ENCODE measurements around the gene MAP3K8.

The MAP3K8 gene

DNA sequence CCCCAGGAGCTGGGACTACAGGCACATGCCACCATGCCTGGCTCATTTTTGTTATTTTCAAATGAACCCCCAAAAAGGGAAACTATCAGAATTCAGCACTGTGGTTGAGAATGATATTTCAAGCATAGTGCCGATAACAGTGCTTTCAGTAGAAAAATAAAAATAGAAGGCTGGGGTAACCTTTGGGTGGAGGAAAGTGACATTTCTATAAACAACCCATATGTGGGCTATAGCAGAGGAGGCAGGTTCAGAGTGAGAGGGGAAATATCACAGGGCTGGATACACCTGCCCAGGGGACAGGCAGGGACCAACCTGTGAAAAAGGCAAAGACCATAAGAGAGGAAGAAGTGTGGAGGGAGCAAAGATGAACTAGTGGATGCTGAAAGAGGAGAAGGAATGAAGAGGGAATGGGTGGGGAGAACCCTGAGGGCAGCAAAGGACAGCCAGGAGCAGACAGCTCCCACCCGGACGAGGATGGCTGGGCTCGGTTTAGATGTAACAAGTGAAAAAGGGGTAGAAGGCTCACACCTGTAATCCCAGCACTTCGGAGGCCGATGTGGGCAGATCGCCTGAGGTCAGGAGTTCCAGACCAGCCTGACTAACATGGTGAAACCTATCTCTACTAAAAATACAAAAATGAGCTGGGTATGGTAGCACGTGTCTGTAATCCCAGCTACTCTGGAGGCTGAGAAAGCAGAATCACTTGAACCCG is 56.5 kb downstream of the MAP3K8 start:
- DNase-seq (ENCODE audit: low read depth in 2 of 2): no peak

GRCh38 chr10:30491204-30491915 is 57.4 kb downstream of the MAP3K8 start:
- no peak for DNase-seq (ENCODE audit: low read depth in 2 of 2)

GRCh38 chr10:30491916-30492515 is 58.0 kb downstream of the MAP3K8 start:
- DNase-seq (ENCODE audit: low read depth in 2 of 2): no peak

GRCh38 chr10:30493609-30494530 is 59.9 kb downstream of the MAP3K8 start:
- no peak for DNase-seq (ENCODE audit: low read depth in 2 of 2)

DNA sequence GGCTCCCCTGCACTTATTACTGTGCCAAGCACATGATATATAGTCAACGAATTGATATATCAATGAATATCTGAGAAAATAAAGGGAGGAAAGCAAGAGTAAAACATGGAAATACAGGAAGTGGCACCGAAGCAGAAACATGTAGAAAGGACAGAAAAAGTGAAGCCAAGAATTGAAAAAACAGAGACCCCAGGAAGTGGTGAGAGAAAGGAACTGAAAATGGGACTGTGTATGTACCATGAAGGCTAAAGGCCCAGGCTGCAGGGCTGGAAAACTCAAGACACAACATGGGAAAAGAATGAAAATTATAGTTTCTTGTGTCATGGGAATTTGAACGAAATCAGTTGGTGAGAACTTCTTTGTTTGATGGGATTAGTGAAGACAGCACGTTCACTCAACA is 60.6 kb downstream of the MAP3K8 start:
- DNase-seq (ENCODE audit: low read depth in 2 of 2): no peak

DNA sequence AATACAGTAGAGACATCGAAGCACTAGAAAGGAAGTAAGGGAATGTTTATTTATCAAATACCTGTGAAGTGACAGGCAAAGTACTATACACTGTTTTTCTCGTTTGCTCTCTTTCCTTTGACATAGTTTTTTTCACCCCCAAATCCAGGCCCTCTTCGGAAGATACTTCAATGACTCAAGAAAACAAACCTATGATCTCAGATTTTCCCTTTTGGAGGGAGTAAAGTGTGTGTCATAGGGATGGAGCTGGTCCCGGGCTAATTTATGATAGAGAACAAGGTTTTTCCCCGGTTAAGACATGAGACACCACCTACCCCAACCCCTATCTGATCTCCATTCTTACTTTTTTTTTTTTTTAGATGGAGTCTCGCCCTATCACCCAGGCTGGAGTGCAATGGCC is 61.7 kb downstream of the MAP3K8 start:
- no peak for DNase-seq (ENCODE audit: low read depth in 2 of 2)

DNA sequence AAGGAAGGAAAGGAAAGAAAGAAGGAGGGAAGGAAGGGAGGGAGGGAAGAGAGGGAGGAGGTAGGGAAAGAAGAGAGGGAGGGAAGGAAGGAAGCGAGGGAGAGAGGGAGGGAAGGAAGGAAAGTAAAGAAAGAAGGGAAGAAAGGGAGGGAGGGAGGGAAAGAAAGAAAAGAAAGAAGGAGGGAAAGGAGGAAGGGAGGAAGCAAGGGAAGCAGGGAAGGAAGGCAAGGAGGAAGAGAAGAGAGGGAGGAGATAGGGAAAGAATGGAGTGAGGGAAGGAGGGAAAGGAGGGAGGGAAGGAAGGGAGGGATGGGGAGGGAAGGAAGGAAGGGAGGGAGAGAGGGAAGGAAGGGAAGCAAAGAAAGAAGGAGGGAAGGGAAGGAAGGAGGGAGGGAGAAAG is 65.8 kb downstream of the MAP3K8 start:
- no peak for DNase-seq (ENCODE audit: low read depth in 2 of 2)

DNA sequence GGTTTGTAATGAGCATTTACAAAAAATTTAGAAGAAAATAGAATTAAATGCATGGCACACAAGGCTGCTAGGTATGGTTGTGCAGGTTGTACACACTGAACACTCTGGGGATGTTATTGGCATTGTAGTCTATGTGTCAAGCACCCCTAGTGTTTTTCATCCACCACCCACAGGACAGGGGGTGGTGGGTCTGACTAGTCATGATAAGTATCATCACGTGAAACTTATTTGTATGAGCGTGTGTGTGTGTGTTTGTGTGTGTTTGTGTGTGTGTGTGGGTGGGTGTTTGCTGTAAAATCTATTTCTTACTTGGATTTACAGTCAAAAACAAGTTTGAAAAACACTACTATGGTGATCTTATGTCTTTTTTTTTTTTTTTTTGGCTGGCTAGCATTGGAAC is 66.5 kb downstream of the MAP3K8 start:
- no peak for DNase-seq (ENCODE audit: low read depth in 2 of 2)

DNA sequence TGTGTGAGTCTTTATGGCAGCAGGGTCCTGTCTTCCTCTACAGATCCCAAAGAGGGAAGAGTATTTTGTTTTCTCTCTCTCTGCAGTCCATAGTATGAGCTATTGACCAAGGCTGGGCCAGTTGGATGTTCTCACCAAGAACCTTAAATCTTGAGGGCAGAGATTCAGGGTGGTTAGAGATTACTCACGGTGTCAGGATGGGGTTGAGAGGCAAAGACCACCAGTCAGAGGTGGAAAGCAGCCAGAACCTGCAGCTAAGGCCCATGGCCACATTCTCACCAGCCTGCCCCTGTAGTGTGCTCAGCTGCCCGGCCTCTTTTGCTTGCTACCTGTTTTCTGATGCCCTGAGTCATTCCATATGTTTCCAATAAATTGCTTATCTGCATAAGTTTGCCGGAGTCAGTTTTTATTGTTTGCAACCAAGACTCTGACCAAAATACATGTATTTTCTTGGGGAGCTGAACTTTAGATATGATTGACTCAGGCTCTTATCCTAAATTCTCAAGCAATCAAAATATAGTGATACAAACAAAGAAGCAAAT is 67.0 kb downstream of the MAP3K8 start:
- no peak for DNase-seq (ENCODE audit: low read depth in 2 of 2)

GRCh38 chr10:30502266-30503060 is 68.5 kb downstream of the MAP3K8 start:
- peak in 1 of 2 donors; percentile 44 for DNase-seq (ENCODE audit: low read depth in 2 of 2)

DNA sequence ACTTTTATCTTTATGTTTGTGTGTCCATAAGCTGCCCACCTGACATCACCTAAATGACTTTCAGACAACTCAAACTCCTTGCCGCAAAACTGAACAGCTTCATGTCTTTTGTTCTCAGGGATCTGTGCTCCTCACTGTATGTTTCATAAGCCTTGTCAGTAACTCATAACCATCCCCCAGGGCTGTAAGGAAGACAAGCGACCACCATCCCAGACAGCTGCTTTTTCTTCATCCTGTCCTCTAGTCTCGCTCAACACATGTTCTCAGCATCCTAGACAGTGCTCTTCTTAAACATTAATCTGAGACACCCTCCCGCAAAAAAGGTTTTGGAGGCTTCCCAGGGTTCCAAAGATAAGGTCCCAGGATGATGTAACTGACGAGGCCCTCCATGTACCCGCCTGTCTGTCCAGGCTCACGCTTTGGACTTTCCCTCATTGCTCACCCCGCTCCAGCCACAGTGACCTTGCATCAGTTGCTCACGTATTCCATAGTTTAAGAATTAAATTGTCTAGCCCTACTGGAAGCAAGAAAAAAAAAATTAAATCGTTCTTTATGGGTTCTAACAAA is 69.8 kb downstream of the MAP3K8 start:
- DNase-seq (ENCODE audit: low read depth in 2 of 2): no peak

GRCh38 chr10:30505543-30506298 is 71.7 kb downstream of the MAP3K8 start:
- DNase-seq (ENCODE audit: low read depth in 2 of 2): no peak

GRCh38 chr10:30509508-30509907 is 75.5 kb downstream of the MAP3K8 start:
- DNase-seq (ENCODE audit: low read depth in 2 of 2): no peak

DNA sequence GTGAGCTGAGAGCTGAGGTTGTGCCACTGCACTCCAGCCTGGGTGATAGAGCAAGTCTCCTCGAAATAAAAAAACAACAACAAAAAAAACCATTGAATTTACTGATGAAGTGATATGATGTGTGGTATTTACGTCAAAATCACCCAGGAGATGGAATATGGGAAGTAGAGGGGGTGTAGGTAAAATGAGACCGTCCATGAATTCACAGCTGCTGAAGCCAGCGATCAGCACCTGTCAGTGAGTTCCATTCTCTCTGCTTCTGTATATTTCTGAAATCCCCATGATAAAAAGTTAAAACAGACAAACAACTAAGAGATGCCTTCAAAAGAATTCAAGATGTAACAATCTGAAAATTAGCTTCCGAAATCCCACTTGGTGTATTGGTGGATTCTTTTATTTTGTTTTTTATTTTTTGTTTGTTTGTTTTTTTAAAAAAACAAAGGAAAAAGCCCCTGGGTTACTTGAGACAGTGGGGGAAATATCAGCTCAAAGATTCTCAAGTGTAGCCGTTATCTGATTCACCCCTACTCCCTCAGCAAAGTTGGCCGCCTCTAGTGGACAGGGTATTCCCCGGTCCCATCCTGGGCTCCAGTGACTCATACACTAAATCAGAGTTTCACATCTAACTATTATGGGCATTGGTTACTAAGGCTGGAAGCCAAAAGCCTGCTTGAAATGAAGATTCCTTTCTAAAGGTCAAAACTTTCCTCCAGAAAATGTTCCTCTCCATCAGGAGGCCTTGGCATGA is 76.4 kb downstream of the MAP3K8 start:
- DNase-seq (ENCODE audit: low read depth in 2 of 2): peak; percentile 32 to 47

GRCh38 chr10:30510932-30511700 is 77.1 kb downstream of the MAP3K8 start:
- no peak for DNase-seq (ENCODE audit: low read depth in 2 of 2)

Data from stimulated activated CD8-positive, alpha-beta memory T cell treated with anti-CD3 and anti-CD28 coated beads, Interleukin-15, amount 100 ng/mL, for 48 hours (primary cell).